GM12874 (cell line): Measurements from ENCODE around the gene COX7B2.

ENCODE experiments used
- TF ChIP-seq, protein P1 (sequence below): IDR thresholded peaks from 2 replicates; pipeline ENCODE4 v1.5.1; 2011; ENCODE audit warnings: low read depth, mild to moderate bottlenecking, control low read depth, low read length, moderate library complexity; ENCODE audit not compliant: insufficient read depth

Gene COX7B2, protein sequence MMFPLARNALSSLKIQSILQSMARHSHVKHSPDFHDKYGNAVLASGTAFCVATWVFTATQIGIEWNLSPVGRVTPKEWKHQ

DNA sequence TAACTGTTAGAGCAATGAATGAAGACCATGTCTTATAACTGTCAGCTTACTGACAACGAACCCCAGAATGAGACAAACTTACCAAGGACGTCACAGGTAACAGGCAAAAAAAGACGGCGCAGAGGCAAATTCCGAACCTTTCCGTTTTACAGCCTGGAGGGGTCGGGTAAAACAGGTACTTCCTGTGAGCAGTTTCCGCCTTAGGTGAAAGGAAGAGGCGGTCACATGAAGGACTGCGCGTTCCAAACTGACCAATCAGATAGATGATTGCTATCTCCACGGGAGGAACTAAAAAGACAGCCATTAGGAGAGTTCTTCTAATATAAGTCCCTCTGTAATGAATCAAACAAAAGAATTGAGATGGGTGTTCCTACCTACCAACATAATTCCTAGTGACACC, at the start of gene COX7B2:
TSS of gene COX7B2 (minus strand) at position 168 of the 400 bp plus-strand sequence. CDS start 174,053 bp downstream, outside the sequence.
- TF ChIP-seq, protein P1, sequence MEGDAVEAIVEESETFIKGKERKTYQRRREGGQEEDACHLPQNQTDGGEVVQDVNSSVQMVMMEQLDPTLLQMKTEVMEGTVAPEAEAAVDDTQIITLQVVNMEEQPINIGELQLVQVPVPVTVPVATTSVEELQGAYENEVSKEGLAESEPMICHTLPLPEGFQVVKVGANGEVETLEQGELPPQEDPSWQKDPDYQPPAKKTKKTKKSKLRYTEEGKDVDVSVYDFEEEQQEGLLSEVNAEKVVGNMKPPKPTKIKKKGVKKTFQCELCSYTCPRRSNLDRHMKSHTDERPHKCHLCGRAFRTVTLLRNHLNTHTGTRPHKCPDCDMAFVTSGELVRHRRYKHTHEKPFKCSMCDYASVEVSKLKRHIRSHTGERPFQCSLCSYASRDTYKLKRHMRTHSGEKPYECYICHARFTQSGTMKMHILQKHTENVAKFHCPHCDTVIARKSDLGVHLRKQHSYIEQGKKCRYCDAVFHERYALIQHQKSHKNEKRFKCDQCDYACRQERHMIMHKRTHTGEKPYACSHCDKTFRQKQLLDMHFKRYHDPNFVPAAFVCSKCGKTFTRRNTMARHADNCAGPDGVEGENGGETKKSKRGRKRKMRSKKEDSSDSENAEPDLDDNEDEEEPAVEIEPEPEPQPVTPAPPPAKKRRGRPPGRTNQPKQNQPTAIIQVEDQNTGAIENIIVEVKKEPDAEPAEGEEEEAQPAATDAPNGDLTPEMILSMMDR, result no peak

DNA sequence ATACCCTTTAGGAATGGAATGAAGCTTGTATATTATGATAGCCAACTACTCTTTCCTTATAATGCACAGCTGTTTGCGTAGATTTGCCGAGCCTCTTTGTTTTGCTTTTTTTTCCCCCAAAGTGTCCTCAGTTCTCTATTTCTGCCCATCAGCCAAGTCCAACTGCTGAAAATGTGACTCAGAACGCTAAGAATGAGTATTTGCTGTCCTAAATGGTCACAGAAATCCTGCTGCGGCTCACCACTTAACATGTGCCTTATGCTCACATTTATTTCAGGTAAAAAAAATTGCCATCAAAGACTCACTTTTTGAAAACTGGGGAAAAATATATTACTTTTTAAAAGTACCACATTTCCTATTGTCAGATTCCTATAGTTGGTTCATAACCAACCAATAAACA, 47.4 kb upstream of the COX7B2 start:
- TF ChIP-seq, protein P1, result no peak

DNA sequence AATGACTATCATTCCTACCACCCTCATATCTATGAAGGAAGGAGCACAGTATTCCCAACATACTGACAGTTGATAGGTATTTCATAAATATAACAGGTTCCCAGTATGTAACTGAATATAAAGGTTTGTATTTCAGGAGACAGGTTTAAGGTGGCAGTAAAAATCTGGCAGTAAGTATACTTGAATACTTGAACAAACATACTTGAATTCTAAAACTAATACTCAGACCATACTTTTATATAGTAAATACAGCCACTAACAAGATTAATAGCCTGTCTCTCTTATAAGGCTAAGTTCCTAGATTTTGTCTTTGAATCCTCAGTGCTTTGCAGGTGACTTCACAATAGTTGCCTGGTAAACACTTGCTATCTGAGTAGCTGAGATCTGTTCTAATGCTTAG, 46.6 kb upstream of the COX7B2 start:
- TF ChIP-seq, protein P1, result no peak

DNA sequence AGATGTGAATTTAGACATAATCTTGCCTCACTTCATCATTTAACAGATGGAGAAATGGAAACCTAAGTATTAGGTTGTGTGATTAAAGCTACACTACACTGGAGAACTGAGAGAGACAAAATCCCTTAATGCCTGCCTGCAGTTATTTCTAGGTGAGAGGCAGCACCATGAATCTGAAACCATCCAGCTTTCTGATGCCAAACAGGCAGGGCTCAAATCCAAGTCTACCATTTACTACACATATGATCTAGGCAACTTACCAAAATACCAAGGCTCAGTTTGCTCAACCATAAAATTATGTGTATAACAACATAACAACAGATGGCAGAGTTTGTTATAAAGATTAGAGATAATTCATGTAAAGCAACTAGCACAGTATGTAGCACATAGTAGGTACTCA, 45.6 kb upstream of the COX7B2 start:
- TF ChIP-seq, protein P1, result no peak

DNA sequence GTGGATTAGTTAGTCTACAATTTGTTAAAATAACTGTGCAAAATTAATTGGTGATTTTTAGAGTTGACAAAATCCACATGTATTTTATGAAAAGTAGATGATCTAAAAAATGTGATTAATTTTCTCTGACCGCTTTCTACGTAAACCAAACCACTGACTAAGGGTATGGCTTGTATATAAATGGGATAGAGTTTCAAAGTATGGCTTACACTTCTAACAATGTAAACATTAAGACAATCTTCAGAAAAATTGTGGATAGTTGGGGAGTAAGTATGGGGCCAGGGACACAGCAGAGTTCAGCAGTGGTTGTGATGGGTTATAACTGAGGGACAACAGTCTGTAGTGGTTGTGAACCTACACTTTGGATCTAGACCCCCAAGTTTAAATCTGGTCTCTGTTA, 44.5 kb upstream of the COX7B2 start:
- TF ChIP-seq, protein P1, result no peak

DNA sequence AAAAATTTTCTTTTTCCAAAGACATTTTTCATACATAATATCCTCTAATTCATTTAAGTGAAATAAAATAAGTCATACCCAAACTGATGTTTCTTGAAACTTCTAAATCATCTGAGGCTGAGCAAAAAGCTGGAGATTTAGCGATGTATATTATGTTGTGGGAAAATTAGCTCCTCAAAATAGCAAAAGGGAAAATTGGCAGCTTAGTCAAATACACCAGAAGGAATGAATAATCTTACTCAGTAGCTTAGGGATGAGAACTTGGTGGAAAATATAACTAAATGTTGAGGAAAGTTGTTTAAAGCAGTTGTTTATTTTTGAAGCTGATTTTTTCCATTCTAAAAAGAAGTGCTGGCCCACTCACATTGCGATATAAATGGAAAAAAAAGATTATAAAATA, 43.4 kb upstream of the COX7B2 start:
- TF ChIP-seq, protein P1, result no peak

DNA sequence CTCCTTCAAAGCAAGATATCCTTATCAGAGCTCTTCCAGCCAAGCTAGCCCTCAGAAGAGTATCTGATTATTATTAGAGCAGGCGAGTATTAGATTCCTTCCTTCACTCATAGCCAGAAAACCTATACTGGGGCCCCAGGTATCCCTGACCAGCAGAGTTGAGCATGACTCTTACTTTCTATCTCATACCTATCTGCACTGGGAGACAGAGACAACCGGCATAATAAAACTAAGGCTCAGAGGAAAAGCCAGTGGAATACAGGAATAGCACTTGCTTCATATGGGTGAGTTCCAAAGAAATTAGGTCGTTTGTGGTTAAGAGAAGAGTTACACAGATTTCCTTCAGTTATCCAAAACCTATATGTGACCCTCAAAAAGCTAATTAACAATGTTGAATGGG, 41.8 kb upstream of the COX7B2 start:
- TF ChIP-seq, protein P1, result no peak
